ENCODE results near the gene PANK1.

PANK1 gene

DNA sequence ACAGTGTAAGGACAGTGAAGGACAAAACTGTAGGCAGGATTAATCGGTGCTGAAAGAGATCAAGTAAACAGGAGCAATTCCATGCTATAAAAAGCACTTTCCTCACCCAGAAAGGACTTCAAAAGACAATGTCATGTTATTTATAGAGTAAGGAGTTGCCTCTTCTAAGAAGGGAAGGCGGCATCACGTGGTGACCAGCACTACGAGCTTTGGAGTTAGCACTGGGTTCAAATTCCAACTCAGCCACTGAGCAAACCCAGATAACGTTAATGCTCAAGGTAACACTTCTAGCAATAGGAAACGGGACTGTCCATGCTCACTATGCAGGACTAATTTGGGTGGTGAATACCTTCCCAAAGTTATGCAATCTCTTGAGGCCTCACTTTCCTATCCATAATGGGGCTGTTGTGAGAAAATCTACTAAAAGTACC lies 715 bp upstream of the PANK1 start:
- TF ChIP-seq, protein P1, sequence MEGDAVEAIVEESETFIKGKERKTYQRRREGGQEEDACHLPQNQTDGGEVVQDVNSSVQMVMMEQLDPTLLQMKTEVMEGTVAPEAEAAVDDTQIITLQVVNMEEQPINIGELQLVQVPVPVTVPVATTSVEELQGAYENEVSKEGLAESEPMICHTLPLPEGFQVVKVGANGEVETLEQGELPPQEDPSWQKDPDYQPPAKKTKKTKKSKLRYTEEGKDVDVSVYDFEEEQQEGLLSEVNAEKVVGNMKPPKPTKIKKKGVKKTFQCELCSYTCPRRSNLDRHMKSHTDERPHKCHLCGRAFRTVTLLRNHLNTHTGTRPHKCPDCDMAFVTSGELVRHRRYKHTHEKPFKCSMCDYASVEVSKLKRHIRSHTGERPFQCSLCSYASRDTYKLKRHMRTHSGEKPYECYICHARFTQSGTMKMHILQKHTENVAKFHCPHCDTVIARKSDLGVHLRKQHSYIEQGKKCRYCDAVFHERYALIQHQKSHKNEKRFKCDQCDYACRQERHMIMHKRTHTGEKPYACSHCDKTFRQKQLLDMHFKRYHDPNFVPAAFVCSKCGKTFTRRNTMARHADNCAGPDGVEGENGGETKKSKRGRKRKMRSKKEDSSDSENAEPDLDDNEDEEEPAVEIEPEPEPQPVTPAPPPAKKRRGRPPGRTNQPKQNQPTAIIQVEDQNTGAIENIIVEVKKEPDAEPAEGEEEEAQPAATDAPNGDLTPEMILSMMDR (IDR thresholded peaks at IDR 0.05; ENCODE audit: insufficient read depth, missing control alignments): no peak
- DNase-seq (ENCODE audit: insufficient read length, low spot score) (no peak), FAIRE-seq (no peak)

DNA sequence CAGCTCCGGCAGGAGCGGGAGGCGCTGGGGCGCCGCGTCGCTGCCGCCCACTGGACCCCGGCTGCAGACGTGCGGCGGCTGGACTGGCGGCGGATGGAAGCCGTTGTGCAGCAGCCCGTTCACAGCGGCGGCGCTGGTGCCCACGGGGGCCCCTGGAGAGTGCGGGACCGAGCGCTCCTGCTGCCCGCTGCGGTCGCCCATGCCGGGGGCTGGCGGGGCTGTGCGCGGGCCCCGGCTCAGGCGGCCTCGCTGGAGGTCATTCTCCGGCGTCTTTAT lies 413 bp downstream of the PANK1 start:
- DNase-seq (ENCODE audit: insufficient read length, low spot score) (no peak), FAIRE-seq (no peak)
- TF ChIP-seq, protein P1 (IDR thresholded peaks at IDR 0.05; ENCODE audit: insufficient read depth, missing control alignments): no peak

DNA sequence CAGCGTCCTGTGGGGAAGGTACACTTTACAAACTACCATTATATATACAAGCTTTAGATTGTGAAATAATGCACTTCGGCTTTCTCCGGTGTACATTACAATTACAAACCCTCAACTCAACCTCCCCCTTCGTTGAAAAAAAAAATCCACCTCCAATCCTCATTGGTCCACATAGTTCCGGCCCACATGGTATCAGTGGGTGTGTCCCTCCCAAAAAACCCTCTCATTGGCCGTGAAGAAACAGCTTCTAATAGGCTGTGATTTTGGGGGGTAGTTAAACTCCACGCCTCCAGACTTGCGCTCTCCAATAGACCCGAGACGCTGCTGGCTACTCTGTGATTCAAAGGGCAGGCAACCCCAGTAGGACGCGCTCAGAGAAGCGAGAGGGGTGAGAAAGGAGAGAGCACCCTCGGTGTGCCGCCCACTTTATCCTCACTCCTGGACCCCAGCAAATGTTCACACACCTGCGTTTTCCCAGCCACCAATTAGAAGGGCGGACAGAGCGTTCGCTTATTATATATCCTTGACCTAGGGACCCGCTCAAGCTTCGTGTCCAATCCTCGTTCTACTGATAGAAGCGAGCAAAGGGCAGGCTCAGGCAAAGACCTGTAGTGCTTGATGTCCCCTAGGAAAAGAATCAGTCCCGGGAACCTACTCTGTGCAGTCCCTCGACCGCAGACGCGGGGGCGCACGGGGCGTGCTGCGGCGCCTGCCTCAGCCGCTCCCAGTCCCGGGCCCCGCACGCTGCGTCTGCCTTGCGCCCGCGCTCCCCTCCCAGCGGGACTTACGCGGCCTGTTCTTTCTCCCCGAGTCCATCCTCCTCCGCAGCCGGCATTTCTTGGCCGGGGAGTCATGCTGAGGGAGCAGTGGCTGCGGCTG lies 991 bp downstream of the PANK1 start:
- DNase-seq (ENCODE audit: insufficient read length, low spot score) (peak; percentile 61), FAIRE-seq (peak; percentile 81)
- TF ChIP-seq, protein P1 (IDR thresholded peaks at IDR 0.05; ENCODE audit: insufficient read depth, missing control alignments): no peak

DNA sequence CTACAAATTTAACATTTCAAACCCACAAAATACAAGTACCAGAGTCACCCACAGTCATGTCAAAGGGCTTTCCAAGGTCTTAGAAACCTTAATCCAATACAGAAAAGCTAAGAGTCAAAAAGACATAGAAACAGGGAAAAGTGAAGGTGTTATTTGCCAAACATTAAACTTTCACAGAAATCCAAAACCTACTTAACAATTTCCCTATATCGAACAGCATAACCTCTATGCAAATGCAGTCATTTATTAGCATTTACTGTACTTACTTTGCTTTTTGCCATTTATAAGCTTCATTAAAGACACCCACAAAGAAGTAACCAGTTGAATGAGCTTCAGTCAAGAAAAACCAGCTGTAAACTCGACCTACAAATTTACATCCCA lies 1.6 kb downstream of the PANK1 start:
- FAIRE-seq (no peak), DNase-seq (ENCODE audit: insufficient read length, low spot score) (no peak)
- TF ChIP-seq, protein P1 (IDR thresholded peaks at IDR 0.05; ENCODE audit: insufficient read depth, missing control alignments): no peak

DNA sequence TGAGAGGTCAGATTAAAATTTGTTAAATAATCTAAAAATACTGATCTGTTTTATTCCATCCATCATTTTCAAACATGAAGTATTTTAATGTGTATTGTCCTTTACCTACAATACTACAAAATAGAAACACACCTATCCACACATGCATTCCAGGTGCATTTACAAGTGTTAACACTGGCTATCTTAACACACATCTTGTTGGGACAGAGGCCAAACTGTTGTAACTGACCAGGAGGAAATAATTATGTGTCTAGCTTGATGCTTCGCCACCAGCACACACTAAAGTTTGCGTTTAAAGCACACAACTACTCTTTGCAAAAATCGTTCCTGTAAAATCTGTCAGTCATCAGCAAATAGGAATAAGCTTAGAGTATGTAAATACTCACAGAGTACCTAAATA lies 2.8 kb downstream of the PANK1 start:
- no peak for FAIRE-seq
- no peak for DNase-seq (ENCODE audit: insufficient read length, low spot score)
- TF ChIP-seq, protein P1 (IDR thresholded peaks at IDR 0.05; ENCODE audit: insufficient read depth, missing control alignments): no peak

DNA sequence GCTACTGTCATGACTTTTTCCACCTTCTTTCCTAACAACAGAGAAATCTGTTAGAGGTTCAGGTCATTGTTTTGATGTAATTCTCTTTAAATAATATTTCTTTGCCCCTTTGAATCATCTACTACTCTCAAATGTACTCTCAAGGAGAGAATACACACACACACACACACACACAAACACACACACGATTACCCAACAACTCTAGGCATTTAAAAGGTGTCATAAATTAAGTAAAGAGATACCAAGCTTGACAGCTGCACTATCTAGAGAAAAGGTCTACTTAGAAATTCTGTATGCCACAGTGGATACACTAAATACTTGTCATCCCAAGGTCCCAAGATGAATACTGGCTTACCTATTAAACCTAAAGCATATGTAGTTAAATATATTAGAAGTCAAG lies 4.8 kb downstream of the PANK1 start:
- TF ChIP-seq, protein P1 (IDR thresholded peaks at IDR 0.05; ENCODE audit: insufficient read depth, missing control alignments): no peak
- FAIRE-seq: no peak
- DNase-seq (ENCODE audit: insufficient read length, low spot score): no peak

DNA sequence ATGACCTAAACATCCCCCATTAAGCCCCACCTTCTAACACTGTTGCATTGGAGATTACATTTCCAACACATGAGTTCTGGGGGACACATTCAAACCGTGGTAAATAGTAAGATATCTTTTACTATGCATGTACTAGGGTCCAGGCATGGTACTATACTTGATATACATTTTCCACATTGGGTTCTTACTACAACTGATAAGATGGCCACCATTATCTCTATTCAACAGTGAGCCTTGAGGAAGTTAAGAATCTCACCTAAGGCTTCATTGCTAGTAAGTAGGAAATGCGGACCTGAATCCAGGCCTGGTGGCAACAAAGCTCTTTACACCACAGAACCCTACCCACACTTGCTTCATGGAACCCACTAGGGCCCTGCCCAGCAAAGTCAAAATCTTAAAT lies 5.7 kb downstream of the PANK1 start:
- no peak for DNase-seq (ENCODE audit: insufficient read length, low spot score)
- FAIRE-seq: no peak

More for the DNA sequence above, 5.7 kb downstream of the PANK1 start:
- TF ChIP-seq, protein P1 (IDR thresholded peaks at IDR 0.05; ENCODE audit: insufficient read depth, missing control alignments): no peak

All from D721Med (cell line).